Epidermal melanocyte (primary cell): Measurements from ENCODE around the gene PTPRM.

Experiments used
- DNase-seq: peaks from one replicate; pipeline ENCODE4 v3.0.0; 2011; ENCODE audit warnings: low spot score; ENCODE audit not compliant: insufficient read length

Gene PTPRM

GRCh38 chr18:7566567-7567473 is at the start of gene PTPRM:
Gene PTPRM, plus strand, starts transcription at chr18:7567316. Its CDS starts 503 bp downstream, at chr18:7567819.
- peak; percentile 65 for DNase-seq

- no peak for DNase-seq
Observed at GRCh38 chr18:7517852-7518251, 49.3 kb upstream of the PTPRM start.

GRCh38 chr18:7520200-7520785 is 46.8 kb upstream of the PTPRM start:
- no peak for DNase-seq

GRCh38 chr18:7521226-7521856 is 45.8 kb upstream of the PTPRM start:
- no peak for DNase-seq

GRCh38 chr18:7523772-7524171 is 43.3 kb upstream of the PTPRM start:
- DNase-seq, result no peak

GRCh38 chr18:7524786-7525185 is 42.3 kb upstream of the PTPRM start:
- DNase-seq, result no peak

- DNase-seq, result peak; percentile 37
Observed at GRCh38 chr18:7532942-7533341, 34.2 kb upstream of the PTPRM start.

GRCh38 chr18:7535436-7536205 is 31.5 kb upstream of the PTPRM start:
- DNase-seq, result no peak

- no peak for DNase-seq
Observed at GRCh38 chr18:7537145-7537544, 30.0 kb upstream of the PTPRM start.

- no peak for DNase-seq
Observed at GRCh38 chr18:7541835-7542234, 25.3 kb upstream of the PTPRM start.

- no peak for DNase-seq
Observed at GRCh38 chr18:7544686-7545085, 22.4 kb upstream of the PTPRM start.

GRCh38 chr18:7545734-7546133 is 21.4 kb upstream of the PTPRM start:
- no peak for DNase-seq

GRCh38 chr18:7548221-7548620 is 18.9 kb upstream of the PTPRM start:
- no peak for DNase-seq

GRCh38 chr18:7548721-7549120 is 18.4 kb upstream of the PTPRM start:
- DNase-seq, result peak; percentile 54

GRCh38 chr18:7557973-7558372 is 9.1 kb upstream of the PTPRM start:
- DNase-seq, result no peak

- no peak for DNase-seq
Observed at GRCh38 chr18:7558769-7559168, 8.3 kb upstream of the PTPRM start.

- no peak for DNase-seq
Observed at GRCh38 chr18:7559709-7560319, 7.3 kb upstream of the PTPRM start.

GRCh38 chr18:7561909-7562460 is 5.1 kb upstream of the PTPRM start:
- DNase-seq, result no peak

- DNase-seq, result no peak
Observed at GRCh38 chr18:7562491-7562890, 4.6 kb upstream of the PTPRM start.

- DNase-seq, result no peak
Observed at GRCh38 chr18:7565677-7566076, 1.4 kb upstream of the PTPRM start.

- no peak for DNase-seq
Observed at GRCh38 chr18:7566244-7566566, 911 bp upstream of the PTPRM start.
